Tibial nerve (tissue), 4 donors: ENCODE results near the gene GRIK3. TPM values are rescaled to one million over a fixed set of nuclear protein-coding genes. Genes with fewer than 3 reads are reported as not detected.

Experiments used
- DNase-seq, 2 donors: peaks; one replicate each; pipeline ENCODE4 v3.0.0-alpha.2; 2019; ENCODE audit warnings: low spot score in 2 of 2
- H3K27ac ChIP-seq, 4 donors: fragments of 200-600 bp; sonication (generic) in 3 of 4; one replicate each; pipeline ENCODE4 v1.5.1; 2017 to 2019; ENCODE audit warnings: mild to moderate bottlenecking in 1 of 4
- H3K27me3 ChIP-seq, 2 donors: fragments of 200-600 bp; sonication (generic) in 1 of 2; one replicate each; pipeline versions ENCODE4 v1.5.1 to v1.6.0; 2017 to 2019
- H3K36me3 ChIP-seq, 3 donors: fragments of 200-600 bp; sonication (generic); one replicate each; pipeline ENCODE4 v1.5.1; 2018 to 2019
- H3K4me1 ChIP-seq, 4 donors: fragments of 200-600 bp; sonication (generic) in 3 of 4; one replicate each; pipeline ENCODE4 v1.5.1; 2017 to 2019
- H3K4me3 ChIP-seq, 4 donors: fragments of 200-600 bp; sonication (generic) in 3 of 4; one replicate each; pipeline ENCODE4 v1.5.1; 2017 to 2019; ENCODE audit warnings: mild to moderate bottlenecking in 1 of 4, moderate library complexity in 1 of 4
- H3K9me3 ChIP-seq, 4 donors: fragments of 200-600 bp; sonication (generic) in 3 of 4; one replicate each; pipeline ENCODE4 v1.5.1; 2017 to 2019
- EP300 ChIP-seq, 2 donors: sonication (generic); formaldehyde crosslinking; IDR thresholded peaks; one replicate each; pipeline ENCODE4 v1.6.1; 2017; ENCODE audit warnings: antibody characterized with exemption in 2 of 2, mild to moderate bottlenecking in 1 of 2
- POLR2A ChIP-seq, 2 donors: fragments of 450-650 bp; IDR thresholded peaks; one replicate each; pipeline ENCODE4 v1.6.1; 2017; ENCODE audit warnings: antibody characterized with exemption in 2 of 2, mild to moderate bottlenecking in 2 of 2, moderate library complexity in 2 of 2
- WGBS, 2 donors: methylation state at CpG; one replicate each; pipeline ENCODE4 v1.1.5; 2018; 5-methylcytosine and 5-hydroxymethylcytosine counted together
- total RNA-seq, 4 donors: library from RNA; depleted of rRNA; stranded (reverse); fragments of >200 nt; gene quantifications; one replicate each; pipeline ENCODE4 v1.1.0, GENCODE V29; 2016
- TF ChIP-seq, protein P1 (sequence below), 5 experiments: fragments of 200-600 bp in 3 of 5; fragments of 450-650 bp in 2 of 5; sonication (generic) in 3 of 5; IDR thresholded peaks; one replicate each; pipeline ENCODE4 v1.5.1; 2016 to 2019; ENCODE audit warnings: antibody characterized with exemption in 5 of 5, mild to moderate bottlenecking in 3 of 5, moderate library complexity in 2 of 5

GRIK3 gene
- total RNA-seq, 4 donors from 2014 or later: 12.8 to 26.2 (median 21.7) TPM

DNA sequence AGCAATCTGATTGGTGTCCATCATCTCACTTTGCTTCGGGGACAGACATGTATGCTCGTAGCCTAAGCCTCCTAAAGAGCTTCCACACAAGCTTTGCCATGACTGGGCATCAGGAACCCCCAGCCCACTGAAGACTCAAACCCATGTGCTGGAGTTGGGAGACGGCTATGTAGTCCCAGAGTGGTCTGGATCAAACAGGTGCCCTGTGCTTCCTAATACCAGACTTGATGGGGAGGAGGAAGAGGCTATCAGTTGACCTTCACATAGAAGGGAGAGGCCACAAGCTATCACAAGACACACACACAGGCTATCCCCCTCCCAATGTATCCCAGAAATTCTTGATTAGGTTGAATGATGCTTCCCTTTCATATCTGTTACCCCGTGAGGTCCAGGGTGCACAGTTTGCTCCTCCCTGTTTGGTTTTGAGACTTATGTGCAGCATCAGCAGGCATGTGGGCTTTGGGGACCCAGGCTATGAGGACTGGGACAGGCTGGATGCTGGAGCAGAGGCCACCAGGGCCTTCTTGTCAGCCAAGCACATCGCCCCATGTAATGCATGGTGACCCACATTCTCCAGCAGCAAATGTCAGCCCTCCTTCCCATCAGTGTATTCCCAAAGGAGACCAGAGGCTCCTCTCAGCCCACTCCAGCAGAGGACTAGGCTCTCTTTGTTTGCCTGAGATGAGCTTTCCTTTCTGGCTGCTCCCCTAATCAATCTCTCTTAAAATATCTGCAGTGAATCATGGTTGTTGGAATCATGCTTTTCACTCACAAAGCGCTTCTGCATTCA lies 159.8 kb downstream of the GRIK3 start:
- peak overlapping the region in 1 of 4 donors; percentile 40 for H3K27ac ChIP-seq
- no peak overlapping the region for H3K4me3 ChIP-seq
- no peak for DNase-seq
- no peaks in the 10 kb centered on the region for H3K27me3 ChIP-seq
- H3K36me3 ChIP-seq: peaks cover 0 to 5% (median 0%) of the 10 kb centered on the region in 3 donors
- TF ChIP-seq EP300 (IDR thresholded peaks at IDR 0.05): no peak
- no peak for TF ChIP-seq POLR2A (IDR thresholded peaks at IDR 0.05)
- TF ChIP-seq, protein P1, sequence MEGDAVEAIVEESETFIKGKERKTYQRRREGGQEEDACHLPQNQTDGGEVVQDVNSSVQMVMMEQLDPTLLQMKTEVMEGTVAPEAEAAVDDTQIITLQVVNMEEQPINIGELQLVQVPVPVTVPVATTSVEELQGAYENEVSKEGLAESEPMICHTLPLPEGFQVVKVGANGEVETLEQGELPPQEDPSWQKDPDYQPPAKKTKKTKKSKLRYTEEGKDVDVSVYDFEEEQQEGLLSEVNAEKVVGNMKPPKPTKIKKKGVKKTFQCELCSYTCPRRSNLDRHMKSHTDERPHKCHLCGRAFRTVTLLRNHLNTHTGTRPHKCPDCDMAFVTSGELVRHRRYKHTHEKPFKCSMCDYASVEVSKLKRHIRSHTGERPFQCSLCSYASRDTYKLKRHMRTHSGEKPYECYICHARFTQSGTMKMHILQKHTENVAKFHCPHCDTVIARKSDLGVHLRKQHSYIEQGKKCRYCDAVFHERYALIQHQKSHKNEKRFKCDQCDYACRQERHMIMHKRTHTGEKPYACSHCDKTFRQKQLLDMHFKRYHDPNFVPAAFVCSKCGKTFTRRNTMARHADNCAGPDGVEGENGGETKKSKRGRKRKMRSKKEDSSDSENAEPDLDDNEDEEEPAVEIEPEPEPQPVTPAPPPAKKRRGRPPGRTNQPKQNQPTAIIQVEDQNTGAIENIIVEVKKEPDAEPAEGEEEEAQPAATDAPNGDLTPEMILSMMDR (IDR thresholded peaks at IDR 0.05): no peak
- peaks cover 0 to 31% (median 3%) of the 10 kb centered on the region in 4 donors for H3K4me1 ChIP-seq
- 72 to 85% methylated on average over 6 of the region's 6 CpGs for WGBS, 2 donors
- H3K9me3 ChIP-seq: no peaks in the 10 kb centered on the region

- DNase-seq: no peak
- no peaks in the 10 kb centered on the region for H3K9me3 ChIP-seq
- WGBS, 2 donors: 72 to 75% methylated on average over 3 of the region's 3 CpGs
Measured at GRCh38 chr1:36872858-36873257, 161.5 kb downstream of the GRIK3 start.

GRCh38 chr1:36872126-36872754 lies 162.1 kb downstream of the GRIK3 start:
- no peak for DNase-seq
- Histone ChIP-seq H3K4me1 (peaks cover 0 to 50% (median 3%) of the 10 kb centered on the region in 4 donors), H3K27ac (peak overlapping the region in 2 of 4 donors; percentile 68 to 80), H3K36me3 (no peaks in the 10 kb centered on the region), H3K4me3 (no peak overlapping the region), H3K27me3 (no peaks in the 10 kb centered on the region), H3K9me3 (no peaks in the 10 kb centered on the region)
- TF ChIP-seq POLR2A (IDR thresholded peaks at IDR 0.05) (no peak), EP300 (IDR thresholded peaks at IDR 0.05) (no peak)
- TF ChIP-seq, protein P1 (IDR thresholded peaks at IDR 0.05): no peak
- WGBS, 2 donors: 92 to 94% methylated on average over 22 of the region's 22 CpGs

More at GRCh38 chr1:36872858-36873257, 161.5 kb downstream of the GRIK3 start:
- H3K4me1 ChIP-seq: peaks cover 0 to 44% (median 3%) of the 10 kb centered on the region in 4 donors
- TF ChIP-seq POLR2A (IDR thresholded peaks at IDR 0.05): no peak
- no peaks in the 10 kb centered on the region for H3K36me3 ChIP-seq
- no peaks in the 10 kb centered on the region for H3K27me3 ChIP-seq
- no peak overlapping the region for H3K4me3 ChIP-seq
- H3K27ac ChIP-seq: peak overlapping the region in 1 of 4 donors; percentile 32

GRCh38 chr1:36871146-36871971 lies 163.0 kb downstream of the GRIK3 start:
- DNase-seq: no peak
- peaks cover 0 to 58% (median 6%) of the 10 kb centered on the region in 4 donors for H3K4me1 ChIP-seq
- no peaks in the 10 kb centered on the region for H3K27me3 ChIP-seq
- TF ChIP-seq POLR2A (IDR thresholded peaks at IDR 0.05): no peak
- TF ChIP-seq EP300 (IDR thresholded peaks at IDR 0.05): no peak
- TF ChIP-seq, protein P1 (IDR thresholded peaks at IDR 0.05): no peak
- no peaks in the 10 kb centered on the region for H3K36me3 ChIP-seq
- H3K9me3 ChIP-seq: no peaks in the 10 kb centered on the region
- 51 to 56% methylated on average over 21 of the region's 21 CpGs for WGBS, 2 donors
- no peak overlapping the region for H3K4me3 ChIP-seq
- H3K27ac ChIP-seq: peak overlapping the region in 3 of 4 donors; percentile 4 to 80 (median 68)

- TF ChIP-seq, protein P1 (IDR thresholded peaks at IDR 0.05): no peak
- no peak for TF ChIP-seq POLR2A (IDR thresholded peaks at IDR 0.05)
- no peak for TF ChIP-seq EP300 (IDR thresholded peaks at IDR 0.05)
- Histone ChIP-seq H3K27ac (peak overlapping the region in 2 of 4 donors; percentile 68 to 80), H3K4me3 (no peak overlapping the region), H3K9me3 (no peaks in the 10 kb centered on the region), H3K27me3 (no peaks in the 10 kb centered on the region), H3K36me3 (no peaks in the 10 kb centered on the region), H3K4me1 (peaks cover 0 to 72% (median 10%) of the 10 kb centered on the region in 4 donors)
- 64 to 70% methylated on average over 5 of the region's 5 CpGs for WGBS, 2 donors
- DNase-seq: no peak
Measured at GRCh38 chr1:36869826-36870225, 164.5 kb downstream of the GRIK3 start.
